Activated CD8-positive, alpha-beta memory T cell treated with anti-CD3 and anti-CD28 coated beads, Interleukin-2, amount 50 U/mL, for 1 hour (primary cell): ENCODE results near the gene CCDC82.

Source experiments
- DNase-seq: peaks from one replicate; pipeline ENCODE4 v3.0.0-alpha.2; 2020; ENCODE audit errors: extremely low read depth

CCDC82 gene

DNA sequence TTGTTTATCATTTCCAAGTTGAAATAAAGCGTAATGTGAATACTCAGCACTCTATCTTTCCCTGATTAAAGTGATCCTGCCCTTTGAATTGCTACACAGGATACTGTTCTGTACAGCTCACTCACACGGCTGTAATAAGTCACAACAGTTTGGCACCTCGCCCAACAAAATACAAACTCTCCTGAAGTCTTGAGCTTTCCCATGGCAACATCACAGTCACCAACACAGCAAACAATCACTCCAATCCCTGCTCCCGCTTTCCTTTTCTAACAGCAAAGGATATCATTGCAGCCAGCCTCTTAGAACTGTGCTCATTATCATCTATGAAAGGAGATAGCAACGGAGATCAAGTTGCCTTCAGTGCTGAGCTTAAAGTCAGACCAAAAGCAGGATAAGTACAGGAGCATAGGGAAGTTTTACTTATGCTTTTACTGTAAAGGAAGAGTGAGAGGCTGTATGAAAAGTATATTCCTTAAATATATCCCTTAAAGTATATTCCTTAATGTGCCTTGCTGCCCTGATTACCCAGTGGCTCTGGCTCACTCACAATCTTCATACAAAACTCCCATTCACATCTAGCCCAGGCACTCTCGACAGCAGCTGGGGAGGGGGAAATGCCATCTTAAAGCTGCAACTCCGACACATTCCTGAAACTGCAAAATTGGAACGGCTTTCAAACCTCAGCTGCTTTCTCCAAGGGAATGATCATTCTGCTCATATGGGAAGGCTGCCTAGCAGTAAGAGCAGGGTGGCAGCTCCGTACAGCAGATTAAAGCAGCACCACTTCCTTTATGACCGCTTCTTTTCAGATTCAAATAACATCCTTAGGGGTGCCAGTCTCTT is 82.6 kb downstream of the CCDC82 start:
- DNase-seq = no peak

DNA sequence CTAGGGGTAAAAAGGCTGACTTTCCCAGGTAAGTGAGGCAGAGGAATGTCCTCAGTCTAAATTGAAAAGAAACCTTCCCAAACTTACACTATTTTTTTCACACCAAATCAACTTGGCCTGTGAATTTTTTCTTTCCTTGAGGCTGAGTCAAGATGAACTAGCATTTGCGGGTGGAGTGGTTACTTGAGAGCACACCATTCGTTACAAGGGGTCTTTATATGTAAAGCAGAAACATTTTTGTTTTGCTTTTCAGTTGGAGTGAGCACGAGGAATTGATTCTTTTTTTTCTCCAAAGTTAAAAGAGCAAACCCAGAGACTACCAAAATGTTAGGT is 83.1 kb downstream of the CCDC82 start:
- DNase-seq = no peak

DNA sequence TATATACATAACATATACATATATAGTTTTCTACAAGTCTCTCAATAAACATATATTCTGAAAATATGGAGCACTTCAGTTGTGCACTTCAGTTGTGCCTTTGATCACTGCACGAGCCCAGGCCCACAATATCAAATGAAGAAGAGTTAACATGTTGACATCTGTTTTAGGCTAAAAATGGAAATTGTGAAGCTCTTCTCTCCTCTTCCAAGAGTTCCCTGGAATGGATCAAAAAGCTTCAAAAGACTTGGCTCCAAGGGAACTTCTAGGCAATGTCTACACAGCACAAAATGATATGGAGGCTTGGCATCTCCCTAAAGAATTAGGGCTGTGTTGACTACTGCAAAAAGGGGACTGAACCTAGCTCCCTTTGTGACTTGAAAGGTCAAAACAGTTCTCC is 83.6 kb downstream of the CCDC82 start:
- DNase-seq = no peak

DNA sequence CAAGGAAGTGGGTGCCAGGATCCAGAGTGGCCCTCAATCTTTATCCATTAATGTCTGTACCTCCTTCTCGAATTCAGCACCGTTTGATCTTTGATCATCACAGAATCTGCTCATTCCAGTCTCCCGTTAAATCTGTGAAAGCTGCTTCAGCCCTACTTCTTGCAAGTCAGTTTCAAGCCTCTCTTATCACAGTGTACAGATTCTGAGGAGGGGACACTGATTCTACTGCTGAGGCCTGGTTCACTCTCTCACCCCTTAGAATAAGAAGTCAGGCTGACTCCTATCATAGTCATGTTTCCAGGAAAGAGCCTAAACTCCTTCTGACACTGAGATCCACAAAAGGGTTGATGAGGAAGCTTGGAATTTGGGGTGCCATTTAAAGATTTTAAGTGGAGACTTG is 85.7 kb downstream of the CCDC82 start:
- no peak for DNase-seq

DNA sequence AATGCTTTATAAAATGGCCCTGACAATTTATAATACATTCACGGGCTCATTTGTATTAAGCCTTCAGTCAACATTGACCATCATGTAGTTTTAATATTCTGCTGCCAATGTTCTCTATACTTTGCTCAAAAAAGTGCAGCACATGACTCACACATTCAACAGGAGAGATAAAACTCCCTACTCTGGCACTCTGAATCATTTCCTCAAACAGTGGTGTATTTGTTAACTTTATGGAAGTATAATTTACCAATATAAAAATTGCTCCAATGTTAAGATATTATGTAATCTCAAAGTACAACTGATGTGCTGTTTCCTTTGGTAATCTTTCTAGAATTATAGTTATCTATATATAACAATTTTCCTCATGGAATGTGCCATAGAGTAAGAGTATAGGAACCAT is 86.6 kb downstream of the CCDC82 start:
- DNase-seq = no peak
